ENCODE measurements around the gene FAM117A. TPM values are rescaled to one million over a fixed set of nuclear protein-coding genes. Genes with fewer than 3 reads are reported as not detected.
A peak's percentile ranks its signal among the peaks of the same experiment; 100 is the strongest.

The FAM117A gene, protein sequence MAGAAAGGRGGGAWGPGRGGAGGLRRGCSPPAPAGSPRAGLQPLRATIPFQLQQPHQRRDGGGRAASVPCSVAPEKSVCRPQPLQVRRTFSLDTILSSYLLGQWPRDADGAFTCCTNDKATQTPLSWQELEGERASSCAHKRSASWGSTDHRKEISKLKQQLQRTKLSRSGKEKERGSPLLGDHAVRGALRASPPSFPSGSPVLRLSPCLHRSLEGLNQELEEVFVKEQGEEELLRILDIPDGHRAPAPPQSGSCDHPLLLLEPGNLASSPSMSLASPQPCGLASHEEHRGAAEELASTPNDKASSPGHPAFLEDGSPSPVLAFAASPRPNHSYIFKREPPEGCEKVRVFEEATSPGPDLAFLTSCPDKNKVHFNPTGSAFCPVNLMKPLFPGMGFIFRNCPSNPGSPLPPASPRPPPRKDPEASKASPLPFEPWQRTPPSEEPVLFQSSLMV
- polyA plus RNA-seq (2011; rRNA removed) (2.2 and 3.9 TPM in 2 replicates), polyA minus RNA-seq (2011; rRNA and poly(A)+ RNA removed) (2.1 and 3.2 TPM in 2 replicates)

DNA sequence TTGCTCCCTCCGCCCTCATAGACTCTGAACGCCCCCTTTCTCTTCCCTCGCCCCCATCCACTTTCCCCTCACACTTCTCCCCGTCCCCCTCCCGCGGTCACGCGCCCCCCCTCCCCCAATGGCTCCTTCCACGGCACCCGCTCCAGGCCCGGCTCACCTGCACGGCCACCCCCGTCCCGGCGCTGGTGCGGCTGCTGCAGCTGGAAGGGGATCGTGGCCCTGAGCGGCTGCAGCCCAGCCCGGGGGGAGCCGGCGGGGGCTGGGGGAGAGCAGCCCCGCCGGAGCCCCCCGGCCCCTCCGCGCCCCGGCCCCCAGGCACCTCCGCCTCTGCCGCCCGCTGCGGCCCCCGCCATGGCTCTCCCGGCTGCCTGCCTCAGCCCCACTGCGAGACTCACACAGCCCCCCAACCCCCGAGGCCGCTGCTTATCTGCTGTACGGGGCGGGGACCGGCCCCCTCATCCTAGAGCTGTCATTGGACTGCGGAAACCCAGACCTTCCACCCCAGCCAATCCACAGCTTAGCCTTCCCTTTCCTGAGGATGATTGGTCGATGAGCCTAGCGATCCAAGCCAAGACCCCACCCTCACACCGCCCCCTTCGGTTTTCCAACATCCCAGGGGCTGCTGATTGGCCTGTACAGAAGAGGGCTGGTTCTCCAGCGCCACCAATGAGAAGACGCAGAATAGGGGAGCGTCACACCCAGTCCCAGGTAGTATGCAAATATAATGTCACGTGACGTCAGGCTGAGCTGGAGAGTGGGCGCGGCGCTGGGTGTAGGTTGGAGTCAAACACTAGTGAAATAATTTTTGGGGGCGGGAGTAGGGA is at the start of gene FAM117A:
Gene FAM117A (minus strand): TSS at position 397 of the 824 bp plus-strand sequence. CDS start 44 bp downstream, at position 353.
- H3K27me3 ChIP-seq (ENCODE audit: control insufficient read depth, insufficient read depth, low read length) = peaks cover 15% of the 10 kb centered on the region
- no peaks in the 10 kb centered on the region for H3K36me3 ChIP-seq (ENCODE audit: control insufficient read depth, insufficient read depth, low read length)
- ChIA-PET POLR2A (interaction anchor here (0.7 to 0.9 kb wide), 3 partner anchors 32 to 203 kb away, joined by 3 to 13 read pairs (median 4); partner anchors contain the start of gene SLC35B1), CTCF (interaction anchor here (0.8 to 1.2 kb wide), 3 partner anchors 17 to 56 kb away, joined by 3 to 4 read pairs (median 4); partner anchors contain the start of gene SLC35B1)
- DNase-seq (ENCODE audit: low read depth) = peak; percentile 91
- peak within 1 kb of the TSS; percentile 76 for H3K4me3 ChIP-seq (ENCODE audit: low read depth, low read length)
- TF ChIP-seq, protein P1, sequence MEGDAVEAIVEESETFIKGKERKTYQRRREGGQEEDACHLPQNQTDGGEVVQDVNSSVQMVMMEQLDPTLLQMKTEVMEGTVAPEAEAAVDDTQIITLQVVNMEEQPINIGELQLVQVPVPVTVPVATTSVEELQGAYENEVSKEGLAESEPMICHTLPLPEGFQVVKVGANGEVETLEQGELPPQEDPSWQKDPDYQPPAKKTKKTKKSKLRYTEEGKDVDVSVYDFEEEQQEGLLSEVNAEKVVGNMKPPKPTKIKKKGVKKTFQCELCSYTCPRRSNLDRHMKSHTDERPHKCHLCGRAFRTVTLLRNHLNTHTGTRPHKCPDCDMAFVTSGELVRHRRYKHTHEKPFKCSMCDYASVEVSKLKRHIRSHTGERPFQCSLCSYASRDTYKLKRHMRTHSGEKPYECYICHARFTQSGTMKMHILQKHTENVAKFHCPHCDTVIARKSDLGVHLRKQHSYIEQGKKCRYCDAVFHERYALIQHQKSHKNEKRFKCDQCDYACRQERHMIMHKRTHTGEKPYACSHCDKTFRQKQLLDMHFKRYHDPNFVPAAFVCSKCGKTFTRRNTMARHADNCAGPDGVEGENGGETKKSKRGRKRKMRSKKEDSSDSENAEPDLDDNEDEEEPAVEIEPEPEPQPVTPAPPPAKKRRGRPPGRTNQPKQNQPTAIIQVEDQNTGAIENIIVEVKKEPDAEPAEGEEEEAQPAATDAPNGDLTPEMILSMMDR (IDR thresholded peaks at IDR 0.05; ENCODE audit: insufficient read depth, low read depth, low read length) = no peak

DNA sequence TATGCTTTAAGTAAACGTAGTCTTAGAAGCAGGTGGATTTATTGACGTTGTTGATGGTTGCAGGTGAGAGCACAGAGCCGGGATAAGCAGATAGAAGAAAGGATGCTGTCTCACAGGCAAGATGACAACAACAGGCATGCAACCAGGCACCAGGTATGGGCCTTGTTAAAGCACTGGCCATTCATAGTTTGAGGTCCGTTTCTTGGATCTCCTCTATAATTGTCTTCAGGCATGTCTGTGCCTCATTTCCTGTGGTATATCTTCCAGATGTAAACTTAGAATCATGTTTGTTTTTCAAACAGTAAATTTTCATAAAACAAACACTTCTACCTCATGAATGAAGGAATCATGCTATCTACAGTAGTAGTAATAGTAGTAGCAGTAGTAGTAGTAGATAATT is 45.1 kb upstream of the FAM117A start:
- ChIA-PET CTCF (no interaction called here), POLR2A (no interaction called here)

DNA sequence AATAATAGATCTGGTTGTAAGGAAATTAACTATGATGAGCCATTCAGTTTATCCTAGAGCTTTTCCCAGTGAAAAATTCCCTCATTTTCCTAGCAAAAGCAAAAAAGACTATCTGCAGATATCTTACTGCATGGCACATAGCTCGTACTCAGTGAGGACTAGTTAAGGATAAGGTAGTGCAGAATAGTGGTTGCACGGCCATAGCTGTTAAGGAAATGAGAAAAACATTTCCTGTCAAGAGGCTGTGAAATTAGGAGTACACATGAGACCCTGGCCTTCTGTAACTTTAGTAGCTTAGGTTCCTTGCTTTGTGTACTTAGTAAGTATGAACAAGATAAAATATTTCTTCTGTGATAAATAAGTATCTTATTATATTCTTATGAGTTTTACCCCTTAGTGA is 34.8 kb upstream of the FAM117A start:
- Histone ChIP-seq H3K4me3 (ENCODE audit: low read depth, low read length) (no peak overlapping the region), H3K36me3 (ENCODE audit: control insufficient read depth, insufficient read depth, low read length) (peaks cover 9% of the 10 kb centered on the region), H3K27me3 (ENCODE audit: control insufficient read depth, insufficient read depth, low read length) (no peaks in the 10 kb centered on the region)
- no peak for DNase-seq (ENCODE audit: low read depth)
- CTCF ChIA-PET = interaction anchor here (1.1 to 1.4 kb wide), 4 partner anchors 8 to 229 kb away, joined by 3 to 4 read pairs (median 4); no protein-coding TSS in a partner anchor
- POLR2A ChIA-PET = no interaction called here
- TF ChIP-seq, protein P1 (IDR thresholded peaks at IDR 0.05; ENCODE audit: insufficient read depth, low read depth, low read length) = no peak

More for the DNA sequence above, 45.1 kb upstream of the FAM117A start:
- Histone ChIP-seq H3K4me3 (ENCODE audit: low read depth, low read length) (no peak overlapping the region), H3K27me3 (ENCODE audit: control insufficient read depth, insufficient read depth, low read length) (no peaks in the 10 kb centered on the region), H3K36me3 (ENCODE audit: control insufficient read depth, insufficient read depth, low read length) (peaks cover 15% of the 10 kb centered on the region)
- TF ChIP-seq, protein P1 (IDR thresholded peaks at IDR 0.05; ENCODE audit: insufficient read depth, low read depth, low read length) = no peak
- no peak for DNase-seq (ENCODE audit: low read depth)

DNA sequence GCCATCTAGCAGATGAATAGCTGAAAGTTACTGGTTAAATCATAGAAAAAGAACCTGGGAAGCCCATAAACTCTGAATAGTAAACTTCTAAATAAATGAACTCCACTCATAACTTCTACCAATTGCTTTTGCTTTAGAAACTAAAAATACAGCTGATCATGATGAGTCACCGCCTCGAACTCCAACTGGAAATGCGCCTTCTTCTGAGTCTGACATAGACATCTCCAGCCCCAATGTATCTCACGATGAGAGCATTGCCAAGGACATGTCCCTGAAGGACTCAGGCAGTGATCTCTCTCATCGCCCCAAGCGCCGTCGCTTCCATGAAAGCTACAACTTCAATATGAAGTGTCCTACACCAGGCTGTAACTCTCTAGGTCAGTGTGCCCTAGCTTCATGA is 34.3 kb upstream of the FAM117A start:
- CTCF ChIA-PET = interaction anchor here (0.9 to 1.4 kb wide), 4 partner anchors 12 to 228 kb away, joined by 3 to 4 read pairs (median 3); no protein-coding TSS in a partner anchor
- no peak for DNase-seq (ENCODE audit: low read depth)
- peaks cover 9% of the 10 kb centered on the region for H3K36me3 ChIP-seq (ENCODE audit: control insufficient read depth, insufficient read depth, low read length)
- TF ChIP-seq, protein P1 (IDR thresholded peaks at IDR 0.05; ENCODE audit: insufficient read depth, low read depth, low read length) = no peak
- H3K27me3 ChIP-seq (ENCODE audit: control insufficient read depth, insufficient read depth, low read length) = no peaks in the 10 kb centered on the region
- no peak overlapping the region for H3K4me3 ChIP-seq (ENCODE audit: low read depth, low read length)
- POLR2A ChIA-PET = no interaction called here
